ENCODE results near the gene SLMAP. TPM values are rescaled to one million over a fixed set of nuclear protein-coding genes. Genes with fewer than 3 reads are reported as not detected.

The SLMAP gene
- total and polyA plus RNA-seq, 2 of the 13 experiments (the other 11 are each of a cell fraction or from before 2014, with no cell fraction given), result 24.0 to 48.3 TPM

- no peak for TF ChIP-seq ZNF576 (CRISPR knock-in tag; IDR thresholded peaks at IDR 0.05)
- no peak for TF ChIP-seq ZBTB10 (CRISPR knock-in tag; IDR thresholded peaks at IDR 0.05; ENCODE audit: borderline replicate concordance)
- no peak for TF ChIP-seq KDM6A (CRISPR knock-in tag; IDR thresholded peaks at IDR 0.05; ENCODE audit: low read depth)
- no peak for TF ChIP-seq TIGD3 (CRISPR knock-in tag; IDR thresholded peaks at IDR 0.05; ENCODE audit: borderline replicate concordance)
- TF ChIP-seq HMGXB4 (CRISPR knock-in tag; IDR thresholded peaks at IDR 0.05; ENCODE audit: borderline replicate concordance in 1 of 2, low read depth in 1 of 2), result no peak
- no peak for TF ChIP-seq CSRNP2 (CRISPR knock-in tag; conservative IDR thresholded peaks at IDR 0.05; ENCODE audit: low read depth)
- TF ChIP-seq SMARCC2 (IDR thresholded peaks at IDR 0.05), result no peak
- TF ChIP-seq NCOA1 (CRISPR knock-in tag; IDR thresholded peaks at IDR 0.05), result no peak
- TF ChIP-seq ZNF12 (CRISPR knock-in tag; IDR thresholded peaks at IDR 0.05), result 0 out of 2 replicates have a peak, but pooled peaks have one; percentile 51
- TF ChIP-seq NFIB (CRISPR knock-in tag; IDR thresholded peaks at IDR 0.05; ENCODE audit: borderline replicate concordance), result no peak
- peak; percentile 27; the same call in 1 of the 2 replicates for TF ChIP-seq ERF (CRISPR knock-in tag; IDR thresholded peaks at IDR 0.05)
- TF ChIP-seq KMT2B (CRISPR knock-in tag; IDR thresholded peaks at IDR 0.05), result no peak
- TF ChIP-seq KMT2A (CRISPR knock-in tag; IDR thresholded peaks at IDR 0.05), result no peak
- TF ChIP-seq ZNF629 (CRISPR knock-in tag; conservative IDR thresholded peaks at IDR 0.05), result no peak
- TF ChIP-seq MED1 (CRISPR knock-in tag; IDR thresholded peaks at IDR 0.05), result 0 out of 2 replicates have a peak, but pooled peaks have one; percentile 39
- no peak for TF ChIP-seq ZNF772 (CRISPR knock-in tag; IDR thresholded peaks at IDR 0.05)
- no peak for TF ChIP-seq ZNF333 (CRISPR knock-in tag; IDR thresholded peaks at IDR 0.05; ENCODE audit: borderline replicate concordance)
- no peak for TF ChIP-seq CSRNP1 (CRISPR knock-in tag; IDR thresholded peaks at IDR 0.05)
- TF ChIP-seq ZNF282 (IDR thresholded peaks at IDR 0.05; ENCODE audit: partially characterized antibody), result no peak
- peak; percentile 87 for TF ChIP-seq CREM (IDR thresholded peaks at IDR 0.05)
- no peak for TF ChIP-seq CREM (CRISPR knock-in tag; IDR thresholded peaks at IDR 0.05)
These were observed 71.0 kb downstream of the SLMAP start (continued) for GRCh38 chr3:57826952-57827723.
